ENCODE measurements around the gene CETN2.
"Not testable (repeated sequence)": the region's sequence is repeated elsewhere in the genome, so short reads cannot be mapped to it uniquely, and the experiment has no call there.

Gene CETN2

GRCh38 chrX:152830312-152831305 is at the start of gene CETN2, which contains the start of gene NSDHL:
Gene CETN2 (minus strand): TSS chrX:152830757. CDS start chrX:152830710, 47 bp downstream.
Gene NSDHL (plus strand): TSS chrX:152831063. CDS start chrX:152846325, 15,262 bp downstream.
- peak; percentile 97 for DNase-seq (ENCODE audit: low spot score)

- DNase-seq (ENCODE audit: low spot score): no peak
These were observed 48.6 kb upstream of the CETN2 start for GRCh38 chrX:152878976-152879755.

- no peak for DNase-seq (ENCODE audit: low spot score)
These were observed 46.6 kb upstream of the CETN2 start for GRCh38 chrX:152876931-152877840.

- no peak for DNase-seq (ENCODE audit: low spot score)
These were observed 42.8 kb upstream of the CETN2 start for GRCh38 chrX:152873361-152873760.

GRCh38 chrX:152872522-152872921 is 42.0 kb upstream of the CETN2 start:
- DNase-seq (ENCODE audit: low spot score): no peak

- no peak for DNase-seq (ENCODE audit: low spot score)
These were observed 40.7 kb upstream of the CETN2 start for GRCh38 chrX:152871260-152871659.

- DNase-seq (ENCODE audit: low spot score): no peak
These were observed 39.4 kb upstream of the CETN2 start for GRCh38 chrX:152869972-152870371.

GRCh38 chrX:152866386-152866785 is 35.8 kb upstream of the CETN2 start:
- DNase-seq (ENCODE audit: low spot score): no peak

GRCh38 chrX:152865232-152865920 is 34.8 kb upstream of the CETN2 start:
- DNase-seq (ENCODE audit: low spot score): no peak

GRCh38 chrX:152861826-152862225 is 31.3 kb upstream of the CETN2 start:
- no peak for DNase-seq (ENCODE audit: low spot score)

- no peak for DNase-seq (ENCODE audit: low spot score)
These were observed 30.6 kb upstream of the CETN2 start for GRCh38 chrX:152861116-152861515.

GRCh38 chrX:152853986-152854385 is 23.4 kb upstream of the CETN2 start:
- no peak for DNase-seq (ENCODE audit: low spot score)

- DNase-seq (ENCODE audit: low spot score): peak; percentile 6
These were observed 19.9 kb upstream of the CETN2 start for GRCh38 chrX:152850465-152850864.

- DNase-seq (ENCODE audit: low spot score): no peak
These were observed 16.7 kb upstream of the CETN2 start for GRCh38 chrX:152847281-152847680.

- DNase-seq (ENCODE audit: low spot score): no peak
These were observed 15.2 kb upstream of the CETN2 start for GRCh38 chrX:152845618-152846240.

GRCh38 chrX:152844256-152844655 is 13.7 kb upstream of the CETN2 start:
- DNase-seq (ENCODE audit: low spot score): no peak

- no peak for DNase-seq (ENCODE audit: low spot score)
These were observed 13.3 kb upstream of the CETN2 start for GRCh38 chrX:152843852-152844251.

- DNase-seq (ENCODE audit: low spot score): peak; percentile 58
These were observed 12.3 kb upstream of the CETN2 start for GRCh38 chrX:152842772-152843338.

- DNase-seq (ENCODE audit: low spot score): not testable (repeated sequence)
These were observed 4.9 kb upstream of the CETN2 start for GRCh38 chrX:152835470-152835869.

GRCh38 chrX:152833378-152833777 is 2.8 kb upstream of the CETN2 start:
- DNase-seq (ENCODE audit: low spot score): no peak

Data from COLO829 (cell line).